Measurements from ENCODE around the gene CIAO2A.

Gene CIAO2A

GRCh38 chr15:64037966-64038365, 55.7 kb downstream of the CIAO2A start:
- DNase-seq = no peak

- no peak for DNase-seq
Measured at GRCh38 chr15:64037116-64037515, 56.5 kb downstream of the CIAO2A start.

DNA sequence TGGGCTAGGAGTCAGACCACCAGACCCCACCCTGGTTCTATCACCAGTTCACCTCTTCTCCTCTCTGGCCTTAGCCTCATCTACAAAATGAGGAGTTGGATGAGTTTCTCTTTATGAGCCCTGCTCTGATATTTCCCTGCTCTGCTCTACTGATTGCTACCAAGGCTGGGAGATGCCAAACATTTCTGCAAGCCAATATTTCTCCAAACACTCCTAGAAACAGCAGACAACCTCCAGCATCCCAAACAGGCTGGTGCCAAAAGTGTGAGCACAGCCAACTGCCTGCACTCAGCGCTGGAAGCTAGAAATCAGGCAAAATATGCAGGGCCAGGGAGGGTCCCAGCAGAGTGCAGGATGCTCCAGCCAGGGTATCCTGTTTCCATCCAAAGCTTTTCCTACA, 58.1 kb downstream of the CIAO2A start:
- no peak for DNase-seq

GRCh38 chr15:64034519-64034918, 59.1 kb downstream of the CIAO2A start:
- no peak for DNase-seq

- no peak for DNase-seq
Measured at GRCh38 chr15:64032329-64032728, 61.3 kb downstream of the CIAO2A start.

GRCh38 chr15:64030123-64030522, 63.5 kb downstream of the CIAO2A start:
- DNase-seq = no peak

DNA sequence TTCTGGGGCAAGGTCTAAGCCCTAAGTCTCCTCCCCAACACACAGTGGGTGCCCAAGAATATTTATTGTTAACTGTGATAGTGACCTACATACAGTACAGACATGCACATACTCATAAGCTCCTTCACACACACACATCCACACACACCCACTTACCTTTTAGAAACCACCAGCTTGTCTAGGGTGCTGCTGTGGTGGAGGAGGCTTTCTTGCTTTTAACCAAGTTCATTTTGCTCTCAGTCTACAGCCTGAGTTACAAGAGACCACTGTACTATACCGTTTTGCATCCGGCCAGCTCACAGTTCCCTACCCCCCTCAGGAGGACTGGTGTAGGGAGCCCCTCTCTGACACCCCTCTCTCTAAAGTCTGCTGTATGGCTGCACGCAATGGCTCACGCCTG, 64.0 kb downstream of the CIAO2A start:
- no peak for DNase-seq

GRCh38 chr15:64029110-64029509, 64.5 kb downstream of the CIAO2A start:
- DNase-seq = no peak

DNA sequence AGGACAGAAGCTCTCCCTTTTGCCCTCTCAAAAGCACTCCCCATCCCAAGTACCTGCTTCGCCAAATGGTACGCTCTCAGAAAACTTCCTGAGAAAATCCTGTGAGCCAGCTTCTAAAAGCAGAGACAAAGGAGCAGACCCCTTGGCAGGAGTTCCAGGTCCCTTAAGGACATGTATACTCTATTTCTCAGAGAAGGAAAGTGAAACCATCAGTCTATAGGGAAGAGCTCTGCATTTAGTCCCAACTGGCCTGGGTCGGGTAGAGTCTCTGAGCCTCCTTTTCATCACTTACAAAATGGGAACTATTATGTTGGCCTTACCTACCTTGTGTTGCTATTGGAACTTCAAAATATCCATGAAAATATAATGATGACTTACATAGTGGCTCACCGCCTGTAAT, 67.0 kb downstream of the CIAO2A start:
- DNase-seq = no peak

DNA sequence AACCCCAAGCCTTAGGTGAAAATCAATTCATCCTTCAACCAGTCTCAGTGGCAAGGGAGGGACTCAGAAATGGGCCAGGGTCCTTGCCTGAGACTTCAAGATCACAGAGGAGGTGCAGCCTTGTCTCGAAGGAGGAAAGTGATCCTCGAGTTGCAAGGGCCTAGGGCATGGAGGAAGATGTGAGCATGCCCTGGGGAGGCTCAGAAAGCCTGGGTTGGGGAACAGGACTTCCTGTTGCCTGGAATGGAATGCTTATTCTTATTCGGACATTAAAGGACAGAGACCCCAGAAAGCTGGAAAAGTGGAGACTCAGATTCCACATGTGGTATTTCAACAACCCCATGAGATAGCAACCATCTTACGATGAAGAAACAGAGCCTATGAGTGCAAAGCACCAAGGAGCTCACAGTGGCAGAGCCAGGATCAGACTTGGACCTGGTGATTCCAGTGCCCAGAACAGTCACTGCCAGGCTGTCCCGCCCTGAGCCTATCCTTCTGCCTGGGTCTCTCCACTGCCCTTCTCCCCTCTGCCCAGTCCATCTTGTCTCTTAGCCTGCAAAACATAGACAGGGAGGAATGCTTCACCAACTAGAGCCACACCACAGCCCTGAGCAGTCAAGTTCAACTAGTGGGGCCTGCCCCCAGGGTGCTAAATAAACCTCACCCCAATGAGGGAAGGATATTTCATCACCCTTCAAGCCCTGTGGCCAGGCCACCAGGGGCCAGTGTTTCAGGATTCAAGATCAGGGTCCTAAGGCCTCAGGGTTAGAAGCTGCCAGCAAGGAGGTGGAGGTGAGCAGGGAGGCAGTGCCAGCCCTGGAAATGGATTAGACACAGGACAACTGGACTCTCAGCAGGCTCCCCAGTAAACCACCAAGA, 69.2 kb downstream of the CIAO2A start:
- DNase-seq = no peak

- no peak for DNase-seq
Measured at GRCh38 chr15:64023220-64023619, 70.4 kb downstream of the CIAO2A start.

- DNase-seq = no peak
Measured at GRCh38 chr15:64022571-64022970, 71.1 kb downstream of the CIAO2A start.
